Osteocyte (in vitro differentiated cells): Measurements from ENCODE around the gene RRAS2. TPM values are rescaled to one million over a fixed set of nuclear protein-coding genes. Genes with fewer than 3 reads are reported as not detected.

Source experiments
- DNase-seq: peaks from one replicate; pipeline ENCODE4 v3.0.0; 2021; ENCODE audit warnings: mixed read lengths; ENCODE audit not compliant: unreplicated experiment; ENCODE audit errors: extremely low spot score
- H3K27ac Mint-ChIP-seq: one replicate; pipeline ENCODE4 v1.8.0; 2021; ENCODE audit warnings: mild to moderate bottlenecking, mixed read lengths; ENCODE audit not compliant: unreplicated experiment
- H3K27me3 Mint-ChIP-seq: one replicate; pipeline ENCODE4 v1.8.0; 2021; ENCODE audit warnings: mixed read lengths; ENCODE audit not compliant: unreplicated experiment
- H3K36me3 Mint-ChIP-seq: one replicate; pipeline ENCODE4 v1.8.0; 2021; ENCODE audit warnings: mixed read lengths; ENCODE audit not compliant: unreplicated experiment
- H3K4me1 Mint-ChIP-seq: one replicate; pipeline ENCODE4 v1.8.0; 2021; ENCODE audit warnings: mixed read lengths; ENCODE audit not compliant: unreplicated experiment
- H3K4me3 Mint-ChIP-seq: one replicate; pipeline ENCODE4 v1.8.0; 2021; ENCODE audit warnings: mild to moderate bottlenecking, moderate library complexity, mixed read lengths; ENCODE audit not compliant: unreplicated experiment
- H3K9me3 Mint-ChIP-seq: one replicate; pipeline ENCODE4 v1.8.0; 2021; ENCODE audit warnings: mixed read lengths; ENCODE audit not compliant: unreplicated experiment
- CTCF ChIP-seq: fragments of 200-600 bp; sonication (generic); IDR thresholded peaks from 2 replicates; pipeline ENCODE4 v1.5.0; 2021; ENCODE audit warnings: antibody characterized with exemption, mild to moderate bottlenecking, moderate library complexity
- total RNA-seq: library from RNA; stranded (reverse); gene quantifications from 2 replicates; pipeline ENCODE4 v1.2.1, GENCODE V29; 2021

The RRAS2 gene
- total RNA-seq, 1 donor from 2014 or later, result 95.7 TPM

- no peak for TF ChIP-seq CTCF
- Mint-ChIP-seq H3K27ac (no peak overlapping the region), H3K9me3 (no peaks in the 10 kb centered on the region), H3K4me1 (peaks cover 32% of the 10 kb centered on the region), H3K27me3 (no peaks in the 10 kb centered on the region), H3K4me3 (no peak overlapping the region), H3K36me3 (no peaks in the 10 kb centered on the region)
- DNase-seq, result no peak
These were observed 19.2 kb upstream of the RRAS2 start for GRCh38 chr11:14378171-14378570.

- Mint-ChIP-seq H3K9me3 (no peaks in the 10 kb centered on the region), H3K27me3 (no peaks in the 10 kb centered on the region), H3K36me3 (no peaks in the 10 kb centered on the region), H3K4me1 (peaks cover 29% of the 10 kb centered on the region), H3K27ac (no peak overlapping the region), H3K4me3 (no peak overlapping the region)
- no peak for DNase-seq
- TF ChIP-seq CTCF, result no peak
These were observed 17.9 kb upstream of the RRAS2 start for GRCh38 chr11:14376920-14377319.

GRCh38 chr11:14374922-14375830, 16.2 kb upstream of the RRAS2 start:
- Mint-ChIP-seq H3K4me3 (no peak overlapping the region), H3K27ac (no peak overlapping the region), H3K9me3 (no peaks in the 10 kb centered on the region), H3K36me3 (no peaks in the 10 kb centered on the region), H3K4me1 (peaks cover 16% of the 10 kb centered on the region), H3K27me3 (no peaks in the 10 kb centered on the region)
- peak; percentile 8 for TF ChIP-seq CTCF
- DNase-seq, result no peak

GRCh38 chr11:14373941-14374646, 15.1 kb upstream of the RRAS2 start:
- no peaks in the 10 kb centered on the region for H3K9me3 Mint-ChIP-seq
- no peaks in the 10 kb centered on the region for H3K27me3 Mint-ChIP-seq
- H3K27ac Mint-ChIP-seq, result no peak overlapping the region
- no peaks in the 10 kb centered on the region for H3K36me3 Mint-ChIP-seq
- no peak for TF ChIP-seq CTCF
- H3K4me3 Mint-ChIP-seq, result no peak overlapping the region
- DNase-seq, result no peak
- H3K4me1 Mint-ChIP-seq, result peaks cover 21% of the 10 kb centered on the region

GRCh38 chr11:14372011-14372410, 13.0 kb upstream of the RRAS2 start:
- no peak for TF ChIP-seq CTCF
- Mint-ChIP-seq H3K9me3 (no peaks in the 10 kb centered on the region), H3K27ac (no peak overlapping the region), H3K36me3 (no peaks in the 10 kb centered on the region), H3K4me3 (no peak overlapping the region), H3K27me3 (no peaks in the 10 kb centered on the region), H3K4me1 (peaks cover 18% of the 10 kb centered on the region)
- DNase-seq, result no peak
